A172 (cell line): ENCODE data around the gene CDH22. TPM values are rescaled to one million over a fixed set of nuclear protein-coding genes. Genes with fewer than 3 reads are reported as not detected.

Source experiments
- DNase-seq: peaks from one replicate; pipeline ENCODE4 v3.0.0-alpha.2; 2015; ENCODE audit warnings: low spot score
- total RNA-seq: library from RNA; depleted of rRNA; stranded (reverse); fragments of >200 nt; shearing (Covaris generic); gene quantifications from 2 replicates; pipeline ENCODE4 v1.2.3, GENCODE V29; 2014

The CDH22 gene
- total RNA-seq, 1 experiment from 2014 or later: not detected

- no peak for DNase-seq
Measured at GRCh38 chr20:46268131-46268614, 40.1 kb downstream of the CDH22 start.

GRCh38 chr20:46267108-46268105 lies 40.9 kb downstream of the CDH22 start:
- no peak for DNase-seq

DNA sequence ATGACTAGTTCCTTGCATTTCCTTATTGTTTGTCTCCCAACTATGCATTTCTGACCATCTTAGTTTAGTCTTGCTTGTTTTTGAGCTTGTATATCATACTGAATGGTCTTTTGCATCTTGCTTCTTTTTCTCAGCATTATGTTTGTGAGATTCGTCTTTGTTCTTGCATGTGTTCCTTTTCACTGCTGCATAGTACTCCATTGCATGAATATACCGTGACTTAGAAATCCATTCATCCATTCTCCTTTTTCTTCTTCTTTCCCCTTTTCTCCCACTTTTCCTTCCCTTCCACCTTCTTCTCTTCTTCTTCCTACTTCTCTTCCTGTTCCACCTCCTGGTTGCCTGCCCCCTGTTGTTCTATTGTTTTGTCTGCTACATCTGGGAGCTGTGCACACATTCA lies 42.8 kb downstream of the CDH22 start:
- DNase-seq: no peak

- no peak for DNase-seq
Measured at GRCh38 chr20:46264391-46265266, 43.7 kb downstream of the CDH22 start.

DNA sequence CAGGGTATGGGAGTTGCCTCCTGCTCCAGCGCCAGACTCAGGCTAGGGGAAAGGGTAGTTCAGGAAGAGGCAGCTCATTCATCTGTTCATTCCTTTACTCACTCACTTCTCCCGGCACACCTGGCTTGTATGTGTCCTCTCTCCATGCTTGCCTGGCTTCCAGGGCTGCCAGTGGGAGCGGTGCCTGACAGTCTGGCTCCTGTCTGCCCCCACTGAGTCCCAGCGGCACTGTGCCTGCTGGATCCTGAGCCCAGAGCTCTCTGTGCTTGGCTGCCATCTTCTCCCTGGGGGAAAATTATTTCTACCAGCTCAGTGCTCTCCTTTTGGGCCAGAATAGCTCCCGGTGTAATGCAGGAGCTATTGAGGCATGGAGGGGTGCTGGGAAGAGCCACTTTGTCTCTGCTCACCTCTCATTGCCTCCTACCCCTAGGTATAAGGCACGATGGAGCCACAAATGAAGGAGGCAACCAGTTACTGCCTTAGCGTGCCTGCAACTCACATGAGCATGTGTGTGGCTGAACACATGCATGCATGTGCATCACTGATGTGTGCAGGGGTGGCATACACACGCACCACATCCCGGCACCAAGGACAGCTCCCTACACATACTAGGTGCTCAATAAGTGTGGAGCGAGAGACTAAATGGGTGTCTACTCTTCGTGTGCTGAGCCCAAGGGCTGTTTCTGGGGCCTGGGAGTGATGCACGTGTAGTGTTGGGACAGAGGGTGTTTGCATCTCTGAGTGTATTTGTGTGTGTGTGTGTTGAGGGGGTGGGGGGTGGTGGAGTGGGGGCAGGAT lies 46.6 kb downstream of the CDH22 start:
- no peak for DNase-seq

- DNase-seq: no peak
Measured at GRCh38 chr20:46260936-46261454, 47.3 kb downstream of the CDH22 start.

DNA sequence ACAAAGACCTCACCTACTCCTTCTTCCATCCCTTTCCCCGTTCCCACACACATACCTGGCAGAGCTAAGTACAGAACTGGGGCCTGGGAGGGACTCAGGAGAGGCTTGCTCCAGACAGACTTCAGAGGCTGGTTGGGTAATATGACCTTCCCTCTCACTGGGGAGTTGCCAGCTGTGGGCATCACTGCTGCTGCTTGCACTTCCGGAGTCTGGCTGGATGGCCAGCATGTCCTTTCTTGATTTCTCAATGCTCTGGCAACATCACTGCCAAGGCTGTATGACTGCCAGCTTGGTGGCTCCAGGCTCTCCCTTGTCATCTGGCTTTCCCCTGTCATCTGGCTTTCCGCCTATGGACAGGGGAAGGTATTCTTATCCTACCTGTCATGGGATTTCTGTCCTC lies 47.8 kb downstream of the CDH22 start:
- DNase-seq: no peak

DNA sequence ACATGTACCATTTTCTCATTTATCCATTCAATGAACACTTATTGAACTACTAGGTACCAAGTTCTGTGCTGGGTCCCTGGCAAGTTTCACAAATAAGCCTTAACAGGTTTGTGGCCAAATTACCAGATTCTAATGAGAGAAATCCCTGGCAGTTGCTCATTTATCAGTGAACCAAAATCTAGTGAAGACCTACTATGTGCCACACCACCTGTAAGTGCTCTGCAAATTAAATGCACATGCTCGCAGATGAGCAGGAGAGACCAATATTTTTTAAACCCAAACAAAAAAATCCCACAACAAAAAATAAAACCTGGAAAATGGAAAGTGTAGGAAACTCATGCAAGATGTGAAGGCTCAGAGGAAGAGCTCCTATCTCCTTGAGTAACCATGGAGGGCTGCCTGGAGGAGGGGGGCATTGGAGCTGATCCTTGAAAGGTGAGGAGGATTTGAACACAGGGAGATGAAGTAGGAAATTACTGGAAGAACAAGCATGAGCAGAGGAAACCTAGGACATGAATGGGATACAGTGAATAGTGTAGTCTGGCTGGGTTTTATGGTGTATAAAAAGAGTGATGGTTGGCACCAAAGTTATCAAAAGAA lies 48.9 kb downstream of the CDH22 start:
- DNase-seq: no peak

- no peak for DNase-seq
Measured at GRCh38 chr20:46257887-46258286, 50.4 kb downstream of the CDH22 start.

DNA sequence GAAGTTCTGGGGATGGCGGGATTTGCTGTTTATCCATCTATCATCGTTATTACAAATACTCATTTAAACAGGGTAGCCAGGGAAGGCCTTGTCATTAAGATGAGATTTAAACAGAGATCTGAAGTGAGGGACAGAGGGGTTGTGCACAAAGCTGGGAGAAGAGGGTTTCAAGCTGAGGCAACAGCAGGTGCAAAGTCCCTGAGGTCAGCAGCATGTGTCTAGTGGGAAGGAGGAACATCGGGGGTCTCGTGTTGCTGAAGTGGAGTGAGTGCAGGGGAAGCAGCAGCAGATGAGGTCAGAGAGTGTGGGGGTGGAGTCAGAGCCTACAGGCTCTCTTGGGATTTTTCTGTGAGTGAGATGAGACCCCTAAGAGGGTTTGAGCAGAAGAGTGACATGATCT lies 52.0 kb downstream of the CDH22 start:
- DNase-seq: no peak

DNA sequence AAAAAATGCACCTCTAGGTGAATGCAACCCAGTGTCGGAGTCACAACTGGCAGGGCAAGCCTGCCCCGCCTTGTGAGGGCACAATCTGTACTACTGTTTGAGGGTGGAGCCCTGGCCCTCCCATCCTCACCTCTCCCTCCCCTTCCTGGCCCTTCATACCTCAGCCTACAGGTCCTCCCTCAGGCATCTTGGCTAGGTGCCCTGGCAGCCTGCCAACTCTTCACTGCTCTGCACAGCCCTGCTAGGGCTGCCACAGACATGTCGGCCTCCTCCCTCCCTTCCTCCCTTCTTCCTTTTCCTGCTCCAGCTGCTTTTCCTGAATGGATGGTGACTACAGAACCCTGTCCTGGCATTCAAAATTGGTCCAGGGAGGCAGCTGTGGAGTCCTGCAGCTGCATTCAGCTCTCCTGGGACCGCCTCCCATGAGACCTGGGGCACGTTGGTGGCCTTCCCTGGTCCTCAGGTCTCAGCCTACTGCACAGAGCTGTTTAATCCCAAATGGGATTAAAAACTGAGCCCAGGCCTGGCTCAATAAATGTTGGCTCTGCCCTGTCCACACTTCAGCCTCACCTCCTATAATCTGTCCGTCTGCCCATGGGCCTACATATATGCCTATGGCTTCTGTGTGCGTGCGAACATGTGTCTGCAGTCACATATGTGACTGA lies 52.7 kb downstream of the CDH22 start:
- DNase-seq: peak; percentile 87

- peak; percentile 31 for DNase-seq
Measured at GRCh38 chr20:46253391-46253790, 54.9 kb downstream of the CDH22 start.

GRCh38 chr20:46252352-46253091 lies 55.8 kb downstream of the CDH22 start:
- no peak for DNase-seq

GRCh38 chr20:46251211-46251673 lies 57.1 kb downstream of the CDH22 start:
- no peak for DNase-seq

DNA sequence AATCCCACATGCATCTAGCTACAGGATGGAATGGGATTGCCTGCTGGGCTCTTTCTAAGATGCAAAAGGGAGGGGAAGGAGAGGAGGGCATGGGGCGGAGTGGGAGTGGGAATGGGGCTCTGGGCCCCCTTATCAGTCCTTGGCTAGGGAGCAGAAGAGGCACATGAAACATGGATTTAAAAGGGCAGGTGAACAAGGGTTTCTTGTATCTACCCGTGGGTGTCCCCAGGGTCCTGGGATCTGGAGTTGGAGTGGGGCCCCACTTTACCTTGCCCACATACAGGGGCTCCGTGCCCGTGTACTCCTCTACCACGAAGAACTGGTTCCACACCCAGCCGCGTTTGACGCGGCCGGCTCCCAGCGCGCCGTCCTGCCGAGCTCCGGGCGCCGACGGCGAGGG lies 57.5 kb downstream of the CDH22 start:
- DNase-seq: no peak

DNA sequence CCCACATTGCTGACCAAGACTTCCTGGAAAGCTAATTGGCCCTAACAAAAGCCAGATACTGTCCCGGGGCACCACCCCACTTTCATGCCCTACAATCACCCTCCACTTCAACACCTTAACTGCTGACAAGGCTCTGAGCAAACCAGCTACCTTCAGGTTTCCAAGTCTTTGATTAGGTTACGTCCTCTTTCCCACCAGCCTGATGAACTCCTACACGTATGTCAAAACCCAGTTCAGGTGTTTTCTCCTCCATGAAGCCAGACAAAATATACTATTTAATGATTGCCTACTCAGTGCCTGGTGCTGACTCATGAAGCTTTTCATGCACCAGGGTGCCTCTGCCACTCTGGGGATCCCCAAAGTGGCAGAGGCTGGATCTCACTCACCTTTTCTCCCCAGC lies 58.6 kb downstream of the CDH22 start:
- DNase-seq: no peak

DNA sequence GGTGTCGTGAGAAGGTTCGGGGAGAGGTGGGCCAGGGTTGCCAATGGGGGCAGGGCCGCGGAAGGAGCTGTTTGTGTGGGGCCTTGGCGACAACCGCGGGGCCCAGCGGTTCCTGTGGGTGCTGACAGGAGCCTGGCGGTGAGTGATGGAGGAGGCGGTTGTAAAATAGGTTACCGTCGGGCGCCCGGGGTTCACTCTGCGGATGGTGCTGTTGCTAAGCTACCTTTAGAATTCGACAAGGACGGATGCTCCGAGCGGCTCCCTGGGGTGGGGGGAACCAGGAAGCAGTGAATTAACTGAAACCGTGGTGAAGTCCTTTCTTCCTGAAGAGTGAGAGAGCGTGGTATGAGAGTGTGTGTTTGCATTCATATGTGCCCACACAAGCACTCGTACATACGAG lies 61.7 kb downstream of the CDH22 start:
- no peak for DNase-seq

DNA sequence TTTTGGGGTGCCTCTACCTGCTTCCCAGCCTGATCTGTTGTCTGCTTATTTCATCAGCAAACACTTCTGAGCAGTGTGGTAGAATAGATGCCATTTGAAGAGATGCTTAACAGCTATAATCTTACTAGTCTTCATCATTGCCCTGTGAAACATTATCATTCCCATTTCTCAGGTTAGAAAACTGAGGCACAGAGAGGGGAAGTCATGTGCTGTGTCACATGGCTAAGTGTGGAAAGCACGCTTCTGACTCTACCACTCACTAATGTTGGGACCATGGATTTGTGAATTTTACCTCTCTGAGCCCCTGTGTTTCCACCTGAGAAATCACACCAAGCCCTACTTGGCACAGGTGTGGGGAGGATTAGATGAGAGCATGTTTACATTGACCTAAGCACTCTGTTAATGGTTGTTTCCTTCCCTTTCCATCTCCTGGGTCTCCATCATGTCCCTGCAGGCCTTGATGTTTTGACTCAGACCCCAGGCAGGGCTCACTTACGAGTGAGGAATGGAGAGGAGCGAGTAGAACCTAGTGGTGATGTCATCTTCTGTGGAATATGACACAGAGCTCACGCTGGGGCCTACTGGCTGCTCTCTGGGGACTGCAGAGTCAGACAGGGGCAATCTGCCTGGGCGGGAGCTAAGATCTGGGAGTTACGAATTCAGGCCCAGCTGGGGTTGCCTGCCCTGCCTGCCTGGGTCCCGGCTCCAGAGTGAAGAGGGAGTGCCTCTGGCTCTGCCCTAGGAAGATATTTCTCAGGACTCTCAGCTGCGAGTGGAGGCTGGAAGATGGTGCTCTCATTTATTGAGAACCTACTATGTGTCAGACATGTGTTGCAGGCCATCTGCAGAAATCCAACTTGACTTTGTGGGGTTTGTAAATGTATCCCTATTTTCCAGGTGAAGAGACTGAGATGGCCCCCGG lies 64.3 kb downstream of the CDH22 start:
- DNase-seq: peak; percentile 40
